HCT116 (cell line): ENCODE data around the gene WWOX. TPM values are rescaled to one million over a fixed set of nuclear protein-coding genes. Genes with fewer than 3 reads are reported as not detected.

ENCODE experiments used
- ATAC-seq: fragments of 200-7000 bp; cut with Tn5 transposase; 2 replicates; pipeline ENCODE4 v1.9.1; 2020; ENCODE audit warnings: mild to moderate bottlenecking, moderate library complexity
- BruUV-seq: library from RNA; stranded (reverse); fragments of 400-500 nt; replicated peaks from 2 replicates; lab custom pipeline; 2021; lab: Mats Ljungman, UMichigan
- CTCF ChIA-PET: fragments of 300-600 bp; sonication (Branson Sonifier 250); formaldehyde crosslinking; loops from one replicate; lab custom pipeline; 2021; ENCODE audit warnings: antibody characterized with exemption; lab: Charles Lee
- POLR2A ChIA-PET: fragments of 300-600, 350-600 bp; sonication (Branson Sonifier 250); formaldehyde crosslinking; loops from one replicate; lab custom pipeline; 2021; ENCODE audit warnings: antibody characterized with exemption; lab: Charles Lee
- RAD21 ChIA-PET, 2 experiments: fragments of 300-600 bp; sonication (Branson Sonifier 250); formaldehyde crosslinking; loops; one replicate each; lab custom pipeline; 2023; ENCODE audit warnings: low total read pairs in 2 of 2; ENCODE audit not compliant: uncharacterized antibody in 2 of 2, unreplicated experiment in 2 of 2, low non-redundant PET in 1 of 2; lab: Charles Lee
- DNase-seq: peaks from one replicate; pipeline ENCODE4 v3.0.0-alpha.2; 2010; ENCODE audit warnings: low read depth, low spot score
- H2AFZ ChIP-seq: fragments of 200-600 bp; shearing (Covaris generic), sonication (generic); 2 replicates; pipeline ENCODE4 v1.6.1; 2017; ENCODE audit warnings: low read depth, mixed run types, mixed read lengths, antibody characterized with exemption, low read length; ENCODE audit not compliant: poor library complexity, severe bottlenecking
- H3K27ac ChIP-seq: 2 replicates; pipeline ENCODE4 v1.5.1; 2012; ENCODE audit warnings: low read depth, low read length
- H3K27me3 ChIP-seq: fragments of 200-600 bp; sonication (generic); 2 replicates; pipeline ENCODE4 v1.6.1; 2016; ENCODE audit warnings: mixed run types, low read length, mixed read lengths; ENCODE audit not compliant: insufficient read depth
- H3K36me3 ChIP-seq, 2 experiments: fragments of 200-500 bp in 1 of 2; fragments of 200-600 bp in 1 of 2; sonication (Bioruptor generic) in 1 of 2; sonication (generic) in 1 of 2; 2 replicates each; pipeline versions ENCODE4 v1.5.1 to v1.6.1; 2014 to 2016; ENCODE audit warnings: low read length in 2 of 2, inconsistent platforms in 1 of 2, mixed read lengths in 1 of 2, mixed run types in 1 of 2; ENCODE audit not compliant: insufficient read depth in 2 of 2, control insufficient read depth in 1 of 2
- H3K4me1 ChIP-seq, 2 experiments: fragments of 200-600 bp in 1 of 2; sonication (generic) in 1 of 2; 2 replicates each; pipeline versions ENCODE4 v1.5.1 to v1.6.1; 2012 to 2017; ENCODE audit warnings: low read length in 2 of 2, inconsistent platforms in 1 of 2, mild to moderate bottlenecking in 1 of 2, mixed read lengths in 1 of 2, mixed run types in 1 of 2, moderate library complexity in 1 of 2; ENCODE audit not compliant: insufficient read depth in 2 of 2, control insufficient read depth in 1 of 2
- H3K4me2 ChIP-seq: fragments of 200-600 bp; sonication (generic); 2 replicates; pipeline ENCODE4 v1.6.1; 2017; ENCODE audit warnings: mixed run types, low read length, mixed read lengths
- H3K4me3 ChIP-seq, 2 experiments: fragments of 200-600 bp in 1 of 2; sonication (generic) in 1 of 2; replicated peaks in 1 of 2; 2 replicates each; pipeline ENCODE4 v1.5.1; 2011 to 2016; ENCODE audit warnings: low read length in 2 of 2, control low read depth in 1 of 2, low read depth in 1 of 2, mild to moderate bottlenecking in 1 of 2, mixed read lengths in 1 of 2, mixed run types in 1 of 2
- H3K79me2 ChIP-seq: fragments of 200-600 bp; sonication (generic); 2 replicates; pipeline ENCODE4 v1.6.1; 2017; ENCODE audit warnings: mild to moderate bottlenecking, mixed run types, low read length, moderate library complexity, mixed read lengths; ENCODE audit not compliant: insufficient read depth
- H3K9ac ChIP-seq: fragments of 200-600 bp; sonication (generic); 2 replicates; pipeline ENCODE4 v1.6.1; 2016; ENCODE audit warnings: low read length, mixed read lengths
- H3K9me2 ChIP-seq: fragments of 200-600 bp; sonication (generic), shearing (Covaris generic); 2 replicates; pipeline ENCODE4 v1.6.1; 2017; ENCODE audit warnings: mixed run types, mild to moderate bottlenecking, moderate library complexity; ENCODE audit not compliant: insufficient read depth
- H3K9me3 ChIP-seq, 2 experiments: fragments of 200-500 bp in 1 of 2; fragments of 200-600 bp in 1 of 2; sonication (Bioruptor generic) in 1 of 2; sonication (generic) in 1 of 2; 2 replicates each; pipeline ENCODE4 v1.6.1; 2014 to 2017; ENCODE audit warnings: low read length in 2 of 2, mixed read lengths in 2 of 2, inconsistent platforms in 1 of 2, low read depth in 1 of 2, mild to moderate bottlenecking in 1 of 2, mixed run types in 1 of 2, moderate library complexity in 1 of 2; ENCODE audit not compliant: control insufficient read depth in 1 of 2, insufficient read depth in 1 of 2
- H4K20me1 ChIP-seq: fragments of 200-600 bp; sonication (generic), shearing (Covaris generic); 2 replicates; pipeline ENCODE4 v1.6.1; 2017; ENCODE audit warnings: mixed run types, mild to moderate bottlenecking, moderate library complexity; ENCODE audit not compliant: insufficient read depth
- ATF3 ChIP-seq: IDR thresholded peaks from 2 replicates; pipeline ENCODE4 v1.6.1; 2012
- CEBPB ChIP-seq: IDR thresholded peaks from 2 replicates; pipeline ENCODE4 v1.6.1; 2012; ENCODE audit warnings: low read depth
- CTCF ChIP-seq, 3 experiments: fragments of 200-600 bp in 1 of 3; sonication (generic) in 1 of 3; IDR thresholded peaks in 2 of 3; conservative IDR thresholded peaks in 1 of 3; 2 replicates each; pipeline ENCODE4 v1.5.1; 2012 to 2017; ENCODE audit warnings: low read depth in 2 of 3, low read length in 2 of 3, antibody characterized with exemption in 1 of 3, borderline replicate concordance in 1 of 3, control low read depth in 1 of 3, mild to moderate bottlenecking in 1 of 3, mixed read lengths in 1 of 3, mixed run types in 1 of 3, moderate library complexity in 1 of 3; ENCODE audit not compliant: insufficient read depth in 1 of 3
- EZH2phosphoT487 ChIP-seq: fragments of 200-600 bp; IDR thresholded peaks from 2 replicates; pipeline ENCODE4 v1.6.1; 2018; ENCODE audit warnings: antibody characterized with exemption, borderline replicate concordance
- FOSL1 ChIP-seq: IDR thresholded peaks from 2 replicates; pipeline ENCODE4 v1.6.1; 2012; ENCODE audit warnings: low read depth
- RAD21 ChIP-seq: IDR thresholded peaks from 2 replicates; pipeline ENCODE4 v1.6.1; 2012; ENCODE audit warnings: low read depth, mild to moderate bottlenecking
- SRF ChIP-seq: IDR thresholded peaks from 2 replicates; pipeline ENCODE4 v1.6.1; 2012; ENCODE audit warnings: low read depth
- ZBTB33 ChIP-seq: IDR thresholded peaks from 2 replicates; pipeline ENCODE4 v1.6.1; 2011; ENCODE audit warnings: mild to moderate bottlenecking, low read length, moderate library complexity; ENCODE audit not compliant: insufficient replicate concordance; ENCODE audit errors: extremely low read depth
- ZFX ChIP-seq: fragments of 450-650 bp; IDR thresholded peaks from 2 replicates; pipeline ENCODE4 v1.6.1; 2017
- ZNF274 ChIP-seq: fragments of 200-500 bp; sonication (Bioruptor generic); IDR thresholded peaks from 2 replicates; pipeline ENCODE4 v1.6.1; 2014; ENCODE audit warnings: mild to moderate bottlenecking, low read depth, low read length, inconsistent platforms
- intact Hi-C: fragments of 100-400 bp; cut with micrococcal nuclease; formaldehyde crosslinking; loops from 2 replicates; pipeline ENCODE4 v1.10.0; 2022
- total RNA-seq: library from RNA; stranded (reverse); gene quantifications from one replicate; pipeline ENCODE4 v1.2.1, GENCODE V29; 2021; ENCODE audit not compliant: unreplicated experiment
- TF ChIP-seq, protein P1 (sequence below): IDR thresholded peaks from 2 replicates; pipeline ENCODE4 v1.6.1; 2012

WWOX gene
- total RNA-seq, 1 experiment from 2014 or later = 13.7 TPM

GRCh38 chr16:78543023-78543422 is 443.6 kb downstream of the WWOX start:
- TF ChIP-seq CTCF (IDR thresholded peaks at IDR 0.05 in 2 of 3, conservative IDR thresholded peaks at IDR 0.05 in 1 of 3; ENCODE audit: borderline replicate concordance in 1 of 3, insufficient read depth in 1 of 3, low read depth in 2 of 3, low read length in 2 of 3) (no peak), FOSL1 (no peak), EZH2phosphoT487 (no peak), ZFX (no peak), ATF3 (no peak), SRF (no peak), RAD21 (no peak), ZNF274 (no peak), ZBTB33 (no peak), CEBPB (no peak)
- TF ChIP-seq, protein P1, sequence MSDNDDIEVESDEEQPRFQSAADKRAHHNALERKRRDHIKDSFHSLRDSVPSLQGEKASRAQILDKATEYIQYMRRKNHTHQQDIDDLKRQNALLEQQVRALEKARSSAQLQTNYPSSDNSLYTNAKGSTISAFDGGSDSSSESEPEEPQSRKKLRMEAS = no peak
- TF ChIP-seq, all 23 proteins: peak for 0
- H3K4me1 ChIP-seq = no peaks in the 10 kb centered on the region
- RAD21 ChIA-PET = no interaction called here
- H3K79me2 ChIP-seq = no peaks in the 10 kb centered on the region
- no TSS peak for BruUV-seq
- H3K27ac ChIP-seq = no peak overlapping the region
- CTCF ChIA-PET = no interaction called here
- POLR2A ChIA-PET = no interaction called here
- no peaks in the 10 kb centered on the region for H3K36me3 ChIP-seq
- H4K20me1 ChIP-seq = no peaks in the 10 kb centered on the region
- H2AFZ ChIP-seq = no peak overlapping the region
- no peaks in the 10 kb centered on the region for H3K27me3 ChIP-seq
- intact Hi-C loops = no loop called here
- H3K9me2 ChIP-seq = no peaks in the 10 kb centered on the region
- no peak overlapping the region for H3K9ac ChIP-seq
- H3K4me2 ChIP-seq = no peak overlapping the region
- no peaks in the 10 kb centered on the region; a peak in 1 of 4 replicates for H3K9me3 ChIP-seq
- no peak overlapping the region for H3K4me3 ChIP-seq
- DNase-seq (no peak), ATAC-seq (no peak)
